ENCODE measurements around the gene TRIO.
A peak's percentile ranks its signal among the peaks of the same experiment; 100 is the strongest.

TRIO gene

DNA sequence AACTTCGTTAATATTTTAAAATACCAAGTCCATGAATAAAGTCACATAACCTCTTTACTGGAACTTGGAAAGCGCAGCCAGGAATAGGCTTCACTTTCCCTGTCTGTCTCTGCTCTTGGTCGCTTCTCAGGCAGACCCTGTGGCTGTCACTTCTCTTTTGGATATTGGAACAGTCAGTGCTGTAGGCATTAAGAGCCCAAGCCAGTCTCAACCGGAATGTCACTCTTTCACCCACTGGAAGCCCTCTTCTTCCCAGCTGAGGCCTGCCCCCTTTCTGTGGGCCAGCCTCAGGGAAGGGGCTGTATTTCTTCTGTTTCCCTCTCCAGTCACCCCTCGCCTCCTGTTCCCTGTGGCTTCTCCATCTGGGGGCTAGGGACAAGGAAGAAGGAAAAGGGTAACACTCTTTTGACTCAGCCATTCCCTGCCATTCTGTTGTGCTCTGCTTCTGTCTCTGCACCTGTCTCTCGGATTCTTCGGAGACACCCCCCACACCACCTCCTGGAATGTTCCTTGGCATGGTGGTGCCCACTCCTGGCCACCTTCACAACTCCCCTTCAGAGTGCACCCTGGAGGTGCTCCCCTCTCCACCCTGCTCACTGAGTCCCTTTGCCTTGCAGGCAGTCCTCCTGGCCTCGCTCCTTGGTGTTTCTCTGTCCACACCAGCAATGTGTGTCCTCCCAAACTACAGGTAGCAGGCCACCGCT is 103.4 kb downstream of the TRIO start:
- H3K9ac ChIP-seq (ENCODE audit: low read length) = no peak overlapping the region
- no peak overlapping the region for H3K4me3 ChIP-seq (ENCODE audit: low read depth in 1 of 2, low read length in 2 of 2)
- H3K9me3 ChIP-seq (ENCODE audit: low read length) = no peaks in the 10 kb centered on the region
- no peaks in the 10 kb centered on the region for H3K27me3 ChIP-seq (ENCODE audit: control insufficient read depth in 1 of 2, insufficient read depth in 2 of 2, low read length in 2 of 2)
- peaks cover 34% of the 10 kb centered on the region for H3K4me1 ChIP-seq (ENCODE audit: insufficient read depth, low read length)
- H3K27ac ChIP-seq (ENCODE audit: low read depth, low read length) = no peak overlapping the region
- H3K36me3 ChIP-seq (ENCODE audit: insufficient read depth, low read length) = no peaks in the 10 kb centered on the region

GRCh38 chr5:14247054-14247386 is 103.9 kb downstream of the TRIO start:
- Histone ChIP-seq H3K9me3 (ENCODE audit: low read length) (no peaks in the 10 kb centered on the region), H3K36me3 (ENCODE audit: insufficient read depth, low read length) (no peaks in the 10 kb centered on the region), H3K27ac (ENCODE audit: low read depth, low read length) (no peak overlapping the region), H3K4me3 (ENCODE audit: low read depth in 1 of 2, low read length in 2 of 2) (no peak overlapping the region), H3K9ac (ENCODE audit: low read length) (no peak overlapping the region), H3K27me3 (ENCODE audit: control insufficient read depth in 1 of 2, insufficient read depth in 2 of 2, low read length in 2 of 2) (no peaks in the 10 kb centered on the region), H3K4me1 (ENCODE audit: insufficient read depth, low read length) (peaks cover 35% of the 10 kb centered on the region)

GRCh38 chr5:14249258-14250082 is 106.3 kb downstream of the TRIO start:
- peaks cover 43% of the 10 kb centered on the region for H3K4me1 ChIP-seq (ENCODE audit: insufficient read depth, low read length)
- H3K27me3 ChIP-seq (ENCODE audit: control insufficient read depth in 1 of 2, insufficient read depth in 2 of 2, low read length in 2 of 2) = no peaks in the 10 kb centered on the region
- no peaks in the 10 kb centered on the region for H3K36me3 ChIP-seq (ENCODE audit: insufficient read depth, low read length)
- H3K9ac ChIP-seq (ENCODE audit: low read length) = no peak overlapping the region
- H3K9me3 ChIP-seq (ENCODE audit: low read length) = no peaks in the 10 kb centered on the region
- H3K4me3 ChIP-seq (ENCODE audit: low read depth in 1 of 2, low read length in 2 of 2) = peak overlapping the region in 1 of 2 donors; percentile 18
- H3K27ac ChIP-seq (ENCODE audit: low read depth, low read length) = no peak overlapping the region

GRCh38 chr5:14250084-14250695 is 107.0 kb downstream of the TRIO start:
- H3K27ac ChIP-seq (ENCODE audit: low read depth, low read length) = no peak overlapping the region
- H3K9me3 ChIP-seq (ENCODE audit: low read length) = no peaks in the 10 kb centered on the region
- peaks cover 46% of the 10 kb centered on the region for H3K4me1 ChIP-seq (ENCODE audit: insufficient read depth, low read length)
- peak overlapping the region in 1 of 2 donors; percentile 18 for H3K4me3 ChIP-seq (ENCODE audit: low read depth in 1 of 2, low read length in 2 of 2)
- no peak overlapping the region for H3K9ac ChIP-seq (ENCODE audit: low read length)
- H3K27me3 ChIP-seq (ENCODE audit: control insufficient read depth in 1 of 2, insufficient read depth in 2 of 2, low read length in 2 of 2) = no peaks in the 10 kb centered on the region
- no peaks in the 10 kb centered on the region for H3K36me3 ChIP-seq (ENCODE audit: insufficient read depth, low read length)

DNA sequence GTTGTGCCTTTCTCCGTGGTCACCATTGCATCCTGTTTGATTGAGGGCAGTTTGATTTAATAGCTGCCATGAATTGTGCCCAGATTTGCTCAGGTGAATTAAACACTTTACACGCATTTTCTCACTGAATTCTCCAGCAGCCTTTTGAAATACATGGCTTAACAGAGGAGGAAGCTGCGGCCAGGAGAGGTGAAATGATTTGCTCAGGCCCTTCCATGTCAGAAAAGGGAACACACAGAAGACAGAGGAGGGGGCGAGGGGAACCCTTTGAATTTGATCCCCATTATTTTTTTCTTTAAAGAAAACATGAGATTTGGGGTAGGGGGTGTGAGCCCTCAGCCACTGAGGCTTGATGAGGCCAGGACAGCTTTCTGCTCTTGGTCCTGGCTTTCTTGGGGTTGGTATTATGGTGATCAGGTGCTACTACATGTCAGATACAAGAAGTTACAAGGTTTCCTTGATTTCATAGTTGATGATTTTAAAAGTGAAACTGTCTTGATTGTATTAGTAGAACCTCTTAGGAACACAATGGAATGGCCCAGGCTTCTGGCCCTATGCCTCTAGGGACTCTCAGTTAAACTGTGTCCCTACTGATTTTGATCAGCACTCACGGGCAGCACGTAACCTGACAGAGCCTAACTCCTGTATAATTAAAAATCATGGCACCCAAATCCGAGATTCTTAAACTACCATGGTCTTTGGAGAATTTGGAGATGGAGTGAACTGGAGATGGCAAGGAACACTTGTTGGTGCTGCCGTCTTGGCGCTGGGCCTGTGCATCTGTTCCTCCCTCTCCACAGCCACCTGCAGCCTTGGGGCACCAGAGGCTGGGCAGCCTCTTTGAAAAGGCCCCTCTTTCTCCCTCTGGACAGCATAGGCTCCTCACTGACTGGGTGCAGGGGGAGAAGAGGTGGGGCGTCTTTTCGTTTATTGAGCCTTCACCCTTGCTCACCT is 107.9 kb downstream of the TRIO start:
- peaks cover 47% of the 10 kb centered on the region for H3K4me1 ChIP-seq (ENCODE audit: insufficient read depth, low read length)

DNA sequence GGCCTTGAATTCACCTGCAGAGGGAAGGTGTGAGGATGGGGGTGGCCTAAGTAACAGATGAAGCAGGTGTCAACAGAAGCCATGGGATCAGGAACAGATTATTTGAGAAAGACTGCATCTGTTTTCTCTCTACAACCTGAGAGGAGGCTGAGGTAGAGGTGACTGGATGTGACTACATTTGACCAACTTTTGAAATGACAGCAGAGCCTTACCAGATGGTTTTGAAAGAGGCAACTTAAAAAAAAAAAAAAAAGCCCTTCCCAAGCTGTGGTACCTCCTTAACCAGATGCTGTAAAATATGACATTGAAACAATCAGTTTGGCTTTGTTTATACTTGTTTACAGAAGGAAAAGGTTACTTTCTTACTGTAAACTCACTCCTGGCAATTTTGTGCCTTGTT is 108.6 kb downstream of the TRIO start:
- H3K4me3 ChIP-seq (ENCODE audit: low read depth in 1 of 2, low read length in 2 of 2) = no peak overlapping the region
- no peak overlapping the region for H3K9ac ChIP-seq (ENCODE audit: low read length)
- H3K4me1 ChIP-seq (ENCODE audit: insufficient read depth, low read length) = peaks cover 54% of the 10 kb centered on the region
- no peaks in the 10 kb centered on the region for H3K27me3 ChIP-seq (ENCODE audit: control insufficient read depth in 1 of 2, insufficient read depth in 2 of 2, low read length in 2 of 2)
- no peaks in the 10 kb centered on the region for H3K9me3 ChIP-seq (ENCODE audit: low read length)
- no peak overlapping the region for H3K27ac ChIP-seq (ENCODE audit: low read depth, low read length)
- H3K36me3 ChIP-seq (ENCODE audit: insufficient read depth, low read length) = no peaks in the 10 kb centered on the region

More for the DNA sequence above, 107.9 kb downstream of the TRIO start:
- Histone ChIP-seq H3K9me3 (ENCODE audit: low read length) (no peaks in the 10 kb centered on the region), H3K36me3 (ENCODE audit: insufficient read depth, low read length) (no peaks in the 10 kb centered on the region), H3K9ac (ENCODE audit: low read length) (no peak overlapping the region), H3K27me3 (ENCODE audit: control insufficient read depth in 1 of 2, insufficient read depth in 2 of 2, low read length in 2 of 2) (no peaks in the 10 kb centered on the region), H3K4me3 (ENCODE audit: low read depth in 1 of 2, low read length in 2 of 2) (peak overlapping the region in 1 of 2 donors; percentile 18), H3K27ac (ENCODE audit: low read depth, low read length) (no peak overlapping the region)

DNA sequence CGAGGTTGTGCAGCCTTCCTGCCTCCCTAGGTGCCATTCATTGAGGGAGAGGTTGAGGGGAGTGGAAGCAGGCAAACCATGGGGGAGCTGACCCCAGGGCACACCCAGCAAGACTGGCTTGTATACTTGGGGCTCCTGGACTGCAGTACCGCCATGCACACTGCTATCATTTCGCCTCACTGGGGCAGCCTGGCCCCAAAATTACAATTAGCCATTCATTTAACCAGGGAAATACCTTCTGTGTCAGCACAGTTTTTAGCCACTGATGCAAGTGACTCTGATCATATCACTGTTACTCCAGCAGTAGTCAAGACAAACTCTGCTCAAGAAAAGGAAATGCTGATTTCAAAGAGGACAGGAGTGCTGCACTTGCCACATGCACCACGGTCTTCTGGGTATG is 109.7 kb downstream of the TRIO start:
- Histone ChIP-seq H3K27ac (ENCODE audit: low read depth, low read length) (no peak overlapping the region), H3K4me3 (ENCODE audit: low read depth in 1 of 2, low read length in 2 of 2) (no peak overlapping the region), H3K27me3 (ENCODE audit: control insufficient read depth in 1 of 2, insufficient read depth in 2 of 2, low read length in 2 of 2) (no peaks in the 10 kb centered on the region), H3K9me3 (ENCODE audit: low read length) (no peaks in the 10 kb centered on the region), H3K36me3 (ENCODE audit: insufficient read depth, low read length) (no peaks in the 10 kb centered on the region), H3K9ac (ENCODE audit: low read length) (no peak overlapping the region), H3K4me1 (ENCODE audit: insufficient read depth, low read length) (peaks cover 64% of the 10 kb centered on the region)

- Histone ChIP-seq H3K27me3 (ENCODE audit: control insufficient read depth in 1 of 2, insufficient read depth in 2 of 2, low read length in 2 of 2) (no peaks in the 10 kb centered on the region), H3K9me3 (ENCODE audit: low read length) (no peaks in the 10 kb centered on the region), H3K36me3 (ENCODE audit: insufficient read depth, low read length) (no peaks in the 10 kb centered on the region), H3K9ac (ENCODE audit: low read length) (no peak overlapping the region), H3K4me1 (ENCODE audit: insufficient read depth, low read length) (peaks cover 71% of the 10 kb centered on the region), H3K27ac (ENCODE audit: low read depth, low read length) (no peak overlapping the region), H3K4me3 (ENCODE audit: low read depth in 1 of 2, low read length in 2 of 2) (no peak overlapping the region)
Measured at GRCh38 chr5:14254686-14255085, 111.5 kb downstream of the TRIO start.

DNA sequence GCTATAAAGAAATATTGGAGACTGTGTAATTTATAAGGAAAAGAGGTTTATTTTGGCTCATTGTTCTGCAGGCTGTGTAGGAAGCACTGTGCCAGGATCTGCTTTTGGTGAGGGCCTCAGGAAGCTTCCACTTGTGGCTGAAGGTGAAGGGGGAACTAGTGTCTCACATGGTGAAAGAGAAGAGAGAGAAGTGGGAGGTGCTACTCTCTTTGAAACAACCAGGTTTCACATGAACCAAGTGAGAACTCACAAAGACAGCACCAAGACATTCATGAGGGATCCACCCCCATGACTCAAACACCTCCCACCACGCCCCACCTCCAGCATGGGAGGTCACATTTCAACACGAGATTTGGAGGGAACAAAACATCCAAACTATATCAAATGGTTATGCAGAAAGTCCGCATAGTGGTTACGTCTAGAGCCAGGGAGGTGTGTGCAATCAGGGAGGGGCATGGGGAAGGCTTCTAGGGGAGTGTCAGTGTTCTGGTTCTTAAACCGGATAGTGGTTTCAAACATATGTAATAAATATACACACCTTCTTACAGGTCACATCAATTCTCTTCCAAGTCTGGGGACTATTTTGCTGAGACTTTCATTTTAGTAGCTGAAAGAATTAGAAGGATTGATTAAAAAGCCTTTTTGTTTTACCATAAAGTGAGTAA is 113.0 kb downstream of the TRIO start:
- H3K36me3 ChIP-seq (ENCODE audit: insufficient read depth, low read length) = no peaks in the 10 kb centered on the region
- H3K9me3 ChIP-seq (ENCODE audit: low read length) = no peaks in the 10 kb centered on the region
- peaks cover 71% of the 10 kb centered on the region for H3K4me1 ChIP-seq (ENCODE audit: insufficient read depth, low read length)
- H3K27ac ChIP-seq (ENCODE audit: low read depth, low read length) = no peak overlapping the region
- no peak overlapping the region for H3K4me3 ChIP-seq (ENCODE audit: low read depth in 1 of 2, low read length in 2 of 2)
- H3K27me3 ChIP-seq (ENCODE audit: control insufficient read depth in 1 of 2, insufficient read depth in 2 of 2, low read length in 2 of 2) = no peaks in the 10 kb centered on the region
- no peak overlapping the region for H3K9ac ChIP-seq (ENCODE audit: low read length)

DNA sequence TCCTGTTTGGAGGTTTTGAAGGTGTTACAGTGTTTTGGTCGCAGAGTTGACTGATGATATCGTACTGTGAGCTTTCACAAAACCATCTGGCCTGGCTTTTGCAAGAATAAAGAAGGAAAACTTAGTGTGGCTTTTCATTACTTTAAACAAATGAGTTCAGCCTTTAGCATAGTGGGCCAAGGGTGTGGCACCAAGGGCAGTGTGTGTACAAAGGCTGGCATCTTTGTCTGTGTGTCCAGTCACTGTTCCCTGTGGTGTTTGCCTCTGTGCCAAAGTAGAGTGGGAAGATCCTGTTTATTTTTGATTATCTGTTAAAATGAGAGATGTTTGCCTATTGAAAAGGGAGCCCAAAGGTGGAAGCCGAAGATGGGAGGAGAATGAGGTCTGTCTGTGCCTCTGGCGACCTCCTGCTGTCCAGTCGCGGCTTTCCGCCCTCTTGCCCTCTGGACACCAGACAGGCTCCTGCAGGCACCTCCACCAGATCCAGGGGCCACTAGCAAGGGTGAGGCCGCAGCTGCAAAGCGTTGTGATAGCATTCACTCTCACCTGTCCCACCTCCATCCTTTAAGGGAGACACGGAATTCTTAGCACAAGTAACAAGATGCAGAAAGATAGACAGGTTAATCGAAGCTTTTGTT is 113.7 kb downstream of the TRIO start:
- H3K36me3 ChIP-seq (ENCODE audit: insufficient read depth, low read length) = no peaks in the 10 kb centered on the region
- no peak overlapping the region for H3K4me3 ChIP-seq (ENCODE audit: low read depth in 1 of 2, low read length in 2 of 2)
- H3K4me1 ChIP-seq (ENCODE audit: insufficient read depth, low read length) = peaks cover 70% of the 10 kb centered on the region
- no peaks in the 10 kb centered on the region for H3K27me3 ChIP-seq (ENCODE audit: control insufficient read depth in 1 of 2, insufficient read depth in 2 of 2, low read length in 2 of 2)
- H3K27ac ChIP-seq (ENCODE audit: low read depth, low read length) = no peak overlapping the region
- H3K9me3 ChIP-seq (ENCODE audit: low read length) = no peaks in the 10 kb centered on the region
- no peak overlapping the region for H3K9ac ChIP-seq (ENCODE audit: low read length)

Measured in muscle layer of colon (tissue), 2 donors.